Nephron progenitor cell (in vitro differentiated cells): ENCODE data around the gene GHRHR.

Experiments used
- DNase-seq: peaks from one replicate; pipeline ENCODE4 v3.0.0; 2021
- H3K27ac Mint-ChIP-seq: 2 replicates; pipeline ENCODE4 v1.8.0; 2021; ENCODE audit warnings: mild to moderate bottlenecking, moderate library complexity, mixed read lengths
- H3K27me3 Mint-ChIP-seq: 2 replicates; pipeline ENCODE4 v1.8.0; 2021; ENCODE audit warnings: mild to moderate bottlenecking, low read depth, mixed read lengths; ENCODE audit not compliant: poor library complexity
- H3K36me3 Mint-ChIP-seq: 2 replicates; pipeline ENCODE4 v1.8.0; 2021; ENCODE audit warnings: low read depth, mixed read lengths
- H3K4me1 Mint-ChIP-seq: 2 replicates; pipeline ENCODE4 v1.8.0; 2021; ENCODE audit warnings: mixed read lengths
- H3K4me3 Mint-ChIP-seq: 2 replicates; pipeline ENCODE4 v1.8.0; 2021; ENCODE audit warnings: mild to moderate bottlenecking, moderate library complexity, mixed read lengths
- H3K9me3 Mint-ChIP-seq: 2 replicates; pipeline ENCODE4 v1.8.0; 2021; ENCODE audit warnings: mild to moderate bottlenecking, moderate library complexity, mixed read lengths
- TF ChIP-seq, protein P1 (sequence below): fragments of 200-600 bp; sonication (generic); IDR thresholded peaks from 2 replicates; pipeline ENCODE4 v1.5.0; 2021; ENCODE audit warnings: antibody characterized with exemption

The GHRHR gene

DNA sequence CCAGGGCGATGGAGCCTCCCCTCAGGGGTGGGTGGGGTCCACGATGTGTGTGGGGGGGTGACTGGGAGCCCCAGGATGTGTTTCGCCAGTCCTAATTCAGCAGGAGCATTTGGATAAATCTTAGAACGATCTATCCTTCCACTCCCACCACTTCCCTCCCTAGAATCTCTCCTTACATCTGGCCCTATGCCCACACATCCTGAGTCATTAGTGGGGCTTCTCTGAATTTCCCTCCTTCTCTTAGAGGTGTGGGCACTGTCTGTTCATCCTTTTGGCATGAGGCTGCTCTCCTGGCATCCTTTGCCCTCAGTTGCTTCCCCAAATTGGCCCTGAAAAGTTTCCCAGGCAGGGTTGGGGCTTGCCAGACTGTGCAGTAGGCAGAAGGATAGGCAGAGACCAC is 1.6 kb downstream of the GHRHR start:
- DNase-seq, result no peak
- no peaks in the 10 kb centered on the region for H3K9me3 Mint-ChIP-seq
- H3K4me1 Mint-ChIP-seq, result no peaks in the 10 kb centered on the region
- peaks cover 25% of the 10 kb centered on the region for H3K27me3 Mint-ChIP-seq
- H3K4me3 Mint-ChIP-seq, result no peak overlapping the region
- TF ChIP-seq, protein P1, sequence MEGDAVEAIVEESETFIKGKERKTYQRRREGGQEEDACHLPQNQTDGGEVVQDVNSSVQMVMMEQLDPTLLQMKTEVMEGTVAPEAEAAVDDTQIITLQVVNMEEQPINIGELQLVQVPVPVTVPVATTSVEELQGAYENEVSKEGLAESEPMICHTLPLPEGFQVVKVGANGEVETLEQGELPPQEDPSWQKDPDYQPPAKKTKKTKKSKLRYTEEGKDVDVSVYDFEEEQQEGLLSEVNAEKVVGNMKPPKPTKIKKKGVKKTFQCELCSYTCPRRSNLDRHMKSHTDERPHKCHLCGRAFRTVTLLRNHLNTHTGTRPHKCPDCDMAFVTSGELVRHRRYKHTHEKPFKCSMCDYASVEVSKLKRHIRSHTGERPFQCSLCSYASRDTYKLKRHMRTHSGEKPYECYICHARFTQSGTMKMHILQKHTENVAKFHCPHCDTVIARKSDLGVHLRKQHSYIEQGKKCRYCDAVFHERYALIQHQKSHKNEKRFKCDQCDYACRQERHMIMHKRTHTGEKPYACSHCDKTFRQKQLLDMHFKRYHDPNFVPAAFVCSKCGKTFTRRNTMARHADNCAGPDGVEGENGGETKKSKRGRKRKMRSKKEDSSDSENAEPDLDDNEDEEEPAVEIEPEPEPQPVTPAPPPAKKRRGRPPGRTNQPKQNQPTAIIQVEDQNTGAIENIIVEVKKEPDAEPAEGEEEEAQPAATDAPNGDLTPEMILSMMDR, result no peak
- no peak overlapping the region for H3K27ac Mint-ChIP-seq
- no peaks in the 10 kb centered on the region for H3K36me3 Mint-ChIP-seq

DNA sequence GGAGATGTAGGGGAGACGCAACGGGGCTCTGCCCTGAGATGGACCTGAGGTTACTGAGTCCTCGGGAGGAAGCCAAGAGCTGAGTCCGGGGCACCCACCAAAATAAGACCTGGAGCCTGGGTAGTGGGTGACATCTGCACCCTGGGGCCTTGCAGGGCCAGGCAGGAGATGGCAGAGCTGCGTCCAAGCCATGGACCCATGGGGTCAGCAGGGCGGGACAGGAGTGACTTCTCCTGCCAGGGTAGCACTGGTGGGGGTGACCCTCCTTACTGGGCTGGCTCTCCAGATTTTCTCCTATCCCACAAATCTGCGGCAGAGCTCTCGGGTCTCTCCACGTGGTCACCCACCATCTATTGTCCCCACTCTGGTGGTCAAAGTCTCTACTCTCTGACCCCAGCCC is 2.1 kb downstream of the GHRHR start:
- TF ChIP-seq, protein P1, result no peak
- Mint-ChIP-seq H3K9me3 (no peaks in the 10 kb centered on the region), H3K4me1 (no peaks in the 10 kb centered on the region), H3K36me3 (no peaks in the 10 kb centered on the region), H3K27ac (no peak overlapping the region), H3K4me3 (no peak overlapping the region), H3K27me3 (peaks cover 25% of the 10 kb centered on the region)
- no peak for DNase-seq

DNA sequence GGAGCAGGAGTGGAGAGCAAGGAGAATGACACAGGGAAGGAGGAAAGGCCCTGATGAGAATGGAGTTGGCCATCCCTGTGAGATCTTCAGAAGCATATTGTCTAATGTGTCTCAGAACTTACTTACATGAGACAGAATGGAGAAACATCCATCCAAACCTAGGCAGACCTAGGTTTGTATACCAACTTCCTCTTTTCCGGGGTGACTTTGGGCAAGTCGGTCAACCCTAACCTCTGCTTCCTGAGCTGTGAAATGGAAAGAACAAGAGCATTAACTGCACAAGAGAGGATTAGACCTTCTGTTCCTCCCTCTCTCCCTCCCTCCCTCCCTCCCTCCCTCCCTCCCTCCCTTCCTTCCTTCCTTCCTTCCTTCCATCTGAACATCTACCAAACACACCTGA is 4.5 kb downstream of the GHRHR start:
- Mint-ChIP-seq H3K4me1 (peaks cover 9% of the 10 kb centered on the region), H3K36me3 (no peaks in the 10 kb centered on the region), H3K27ac (no peak overlapping the region), H3K9me3 (no peaks in the 10 kb centered on the region), H3K4me3 (no peak overlapping the region), H3K27me3 (peaks cover 32% of the 10 kb centered on the region)
- TF ChIP-seq, protein P1, result no peak
- DNase-seq, result no peak

DNA sequence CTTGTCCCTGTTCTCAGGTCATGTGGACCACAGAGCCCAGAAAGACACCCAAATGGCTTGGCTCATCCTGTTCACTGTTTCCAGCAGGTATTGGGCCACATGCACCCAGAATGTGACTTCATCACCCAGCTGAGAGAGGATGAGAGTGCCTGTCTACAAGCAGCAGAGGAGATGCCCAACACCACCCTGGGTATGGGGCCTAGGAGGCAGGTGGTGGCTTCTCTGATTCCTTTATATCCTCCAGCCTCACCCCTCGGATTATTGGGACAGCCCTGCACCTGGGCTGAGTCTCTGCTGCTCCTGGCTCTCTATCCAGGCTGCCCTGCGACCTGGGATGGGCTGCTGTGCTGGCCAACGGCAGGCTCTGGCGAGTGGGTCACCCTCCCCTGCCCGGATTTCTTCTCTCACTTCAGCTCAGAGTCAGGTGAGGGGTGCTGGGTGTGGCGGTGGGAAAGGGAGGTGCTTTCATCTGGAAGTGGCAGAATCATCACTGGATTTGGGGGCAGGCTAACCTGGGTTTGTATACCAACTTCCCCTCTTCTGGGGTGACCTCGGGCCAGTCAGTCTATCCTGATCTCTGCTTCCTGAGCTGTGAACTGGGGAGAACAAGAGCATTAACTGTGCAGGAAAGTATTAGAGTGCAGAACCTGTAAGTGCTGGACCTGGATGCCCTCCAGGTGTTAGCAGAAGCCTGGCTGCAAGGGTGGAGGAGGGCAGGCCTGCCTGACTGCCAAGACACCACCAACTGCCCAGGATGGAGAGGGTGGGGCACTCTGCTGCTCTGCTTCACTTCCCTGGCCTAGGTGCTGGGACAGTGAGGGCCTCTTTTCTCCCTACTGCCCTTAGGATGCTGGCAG is 5.2 kb downstream of the GHRHR start:
- Mint-ChIP-seq H3K27me3 (peaks cover 29% of the 10 kb centered on the region), H3K27ac (no peak overlapping the region), H3K36me3 (no peaks in the 10 kb centered on the region), H3K9me3 (no peaks in the 10 kb centered on the region), H3K4me1 (peaks cover 9% of the 10 kb centered on the region), H3K4me3 (no peak overlapping the region)
- TF ChIP-seq, protein P1, result no peak
- no peak for DNase-seq

DNA sequence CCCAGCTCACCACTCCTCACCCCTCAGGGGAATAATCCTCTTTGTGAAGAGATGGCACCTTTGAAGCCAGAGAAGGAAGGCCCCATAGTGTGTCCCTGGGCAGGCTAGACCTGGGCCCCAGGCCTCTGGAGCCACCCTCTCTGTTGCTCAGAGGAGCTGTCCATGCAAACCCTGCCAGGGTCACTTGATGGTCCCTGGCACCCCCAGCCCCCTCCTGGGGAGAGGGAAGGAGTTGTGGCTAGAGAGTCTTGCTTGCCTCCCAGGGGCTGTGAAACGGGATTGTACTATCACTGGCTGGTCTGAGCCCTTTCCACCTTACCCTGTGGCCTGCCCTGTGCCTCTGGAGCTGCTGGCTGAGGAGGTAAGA is 5.8 kb downstream of the GHRHR start:
- no peak for DNase-seq
- H3K27me3 Mint-ChIP-seq, result peaks cover 30% of the 10 kb centered on the region

More for the DNA sequence above, 5.8 kb downstream of the GHRHR start:
- Mint-ChIP-seq H3K9me3 (no peaks in the 10 kb centered on the region), H3K4me1 (peaks cover 9% of the 10 kb centered on the region), H3K36me3 (no peaks in the 10 kb centered on the region), H3K27ac (no peak overlapping the region), H3K4me3 (no peak overlapping the region)
- TF ChIP-seq, protein P1, result no peak
